Measurements from ENCODE around the gene MXRA7. TPM values are rescaled to one million over a fixed set of nuclear protein-coding genes. Genes with fewer than 3 reads are reported as not detected.

MXRA7 gene
- total and polyA plus RNA-seq, 2 donors (not counting 3 experiments of a cell fraction or from before 2014, with no cell fraction given) = 49.5 to 95.8 TPM

DNA sequence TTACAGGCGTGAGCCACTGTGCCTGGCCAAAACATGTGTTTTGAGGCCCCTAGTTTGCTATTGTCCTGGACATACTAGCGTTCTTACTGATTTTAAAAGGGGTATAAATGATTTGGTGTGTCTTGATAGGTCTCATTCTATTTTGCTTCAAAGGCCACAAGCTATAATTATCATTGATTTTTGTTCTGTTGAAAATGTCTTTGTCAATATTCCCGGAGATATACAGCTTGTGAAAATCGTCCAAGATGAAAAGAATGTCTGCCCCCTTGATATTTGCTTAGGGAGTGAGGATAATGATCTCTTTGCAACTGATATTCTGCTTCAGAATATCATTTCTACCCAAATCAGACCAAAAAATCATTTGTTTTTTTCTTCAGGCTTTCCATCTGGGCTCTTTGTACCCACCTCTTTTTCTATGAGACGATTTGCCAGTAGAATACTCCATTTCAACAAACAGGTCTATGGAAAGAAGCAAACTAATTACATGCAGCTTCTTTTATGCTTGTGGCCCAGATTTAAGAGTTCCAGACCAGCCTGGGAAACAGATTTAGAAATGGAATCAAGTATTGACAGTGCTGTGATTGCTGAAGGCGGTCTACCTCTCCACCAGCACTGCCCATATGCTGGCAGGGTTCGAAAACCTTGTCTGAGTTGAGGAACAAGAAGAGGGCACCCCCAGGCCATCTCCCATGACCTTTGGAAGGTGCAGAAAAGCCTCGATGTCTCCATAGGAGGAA is 53.1 kb downstream of the MXRA7 start:
- no peak overlapping the region for H3K4me3 ChIP-seq (replicated peaks in 1 of 3; ENCODE audit: insufficient read depth in 1 of 3, low read depth in 1 of 3, low read length in 3 of 3)
- ChIA-PET POLR2A (no interaction called here), CTCF (interaction anchor here (1.3 kb wide), 1 partner anchor 14 kb away, joined by 3 read pairs; no protein-coding TSS in a partner anchor)
- intact Hi-C loops (cut with micrococcal nuclease) (no loop called here), dilution Hi-C loops (cut with MboI; ENCODE audit: extremely low pct_ligation_motif_present, low sequenced_read_pairs) (no loop called here)
- no TSS peak for BruUV-seq (replicated peaks)
- H3K27ac ChIP-seq (ENCODE audit: insufficient read depth, low read depth, low read length) = no peak overlapping the region
- FAIRE-seq (no peak), DNase-seq (ENCODE audit: low read depth, low spot score) (no peak)
- TF ChIP-seq MYC (IDR thresholded peaks at IDR 0.05; ENCODE audit: low read depth, low read length) = no peak
- TF ChIP-seq, protein P1, sequence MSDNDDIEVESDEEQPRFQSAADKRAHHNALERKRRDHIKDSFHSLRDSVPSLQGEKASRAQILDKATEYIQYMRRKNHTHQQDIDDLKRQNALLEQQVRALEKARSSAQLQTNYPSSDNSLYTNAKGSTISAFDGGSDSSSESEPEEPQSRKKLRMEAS (IDR thresholded peaks at IDR 0.05; ENCODE audit: insufficient read depth, insufficient read length) = no peak
- no peaks in the 10 kb centered on the region for H4K20me1 ChIP-seq (replicated peaks; ENCODE audit: control insufficient read depth, extremely low read depth, insufficient read depth, low read length)
- no peaks in the 10 kb centered on the region for H3K79me2 ChIP-seq (ENCODE audit: control insufficient read depth, insufficient read depth, low read length)
- H3K9ac ChIP-seq (replicated peaks; ENCODE audit: extremely low read depth, insufficient read depth, low read length) = no peak overlapping the region
- no peak overlapping the region for H2AFZ ChIP-seq (ENCODE audit: low read depth, low read length)
- no peaks in the 10 kb centered on the region for H3K9me3 ChIP-seq (replicated peaks; ENCODE audit: control insufficient read depth, insufficient read depth, low read length)
- no peaks in the 10 kb centered on the region for H3K36me3 ChIP-seq (ENCODE audit: control insufficient read depth in 2 of 2, extremely low read depth in 1 of 2, insufficient read depth in 2 of 2, low read length in 2 of 2)
- no peaks in the 10 kb centered on the region for H3K27me3 ChIP-seq (ENCODE audit: control insufficient read depth in 2 of 2, insufficient read depth in 2 of 2, low read length in 2 of 2)
- no peaks in the 10 kb centered on the region for H3K9me1 ChIP-seq (replicated peaks; ENCODE audit: control insufficient read depth, extremely low read depth, insufficient read depth, low read length)
- no peak overlapping the region for H3K4me2 ChIP-seq (ENCODE audit: insufficient read depth, low read length)
- H3K4me1 ChIP-seq (ENCODE audit: control insufficient read depth, extremely low read depth, insufficient read depth, low read length) = no peaks in the 10 kb centered on the region

DNA sequence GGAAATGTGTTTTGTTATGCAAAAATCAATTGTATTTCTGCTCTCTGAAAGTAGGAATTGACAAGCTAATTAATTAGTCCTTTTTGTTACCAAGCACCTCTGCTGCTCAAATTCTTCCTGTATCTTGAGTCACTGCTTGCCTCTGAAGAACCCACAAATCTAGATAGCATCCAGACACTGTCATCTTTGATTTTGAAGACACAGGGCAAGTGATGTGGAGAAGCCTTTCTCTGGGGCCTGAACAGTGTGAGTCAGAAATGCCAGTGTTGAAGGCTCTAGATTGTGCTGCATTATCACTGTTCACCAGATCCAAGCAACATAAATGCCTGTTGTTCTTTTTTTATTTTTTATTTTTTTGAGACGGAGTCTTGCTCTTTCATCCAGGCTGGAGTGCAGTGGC is 56.4 kb downstream of the MXRA7 start:
- intact Hi-C loops (cut with micrococcal nuclease) (no loop called here), dilution Hi-C loops (cut with MboI; ENCODE audit: extremely low pct_ligation_motif_present, low sequenced_read_pairs) (no loop called here)
- ChIA-PET CTCF (interaction anchor here (2.6 kb wide), 1 partner anchor 30 kb away, joined by 10 read pairs; no protein-coding TSS in a partner anchor), POLR2A (interaction anchor here (0.7 kb wide), 1 partner anchor 227 kb away, joined by 3 read pairs; no protein-coding TSS in a partner anchor)
- Histone ChIP-seq H2AFZ (ENCODE audit: low read depth, low read length) (no peak overlapping the region), H3K27ac (ENCODE audit: insufficient read depth, low read depth, low read length) (no peak overlapping the region), H3K4me2 (ENCODE audit: insufficient read depth, low read length) (no peak overlapping the region), H3K9me3 (replicated peaks; ENCODE audit: control insufficient read depth, insufficient read depth, low read length) (no peaks in the 10 kb centered on the region), H3K36me3 (ENCODE audit: control insufficient read depth in 2 of 2, extremely low read depth in 1 of 2, insufficient read depth in 2 of 2, low read length in 2 of 2) (no peaks in the 10 kb centered on the region), H3K9me1 (replicated peaks; ENCODE audit: control insufficient read depth, extremely low read depth, insufficient read depth, low read length) (no peaks in the 10 kb centered on the region), H3K27me3 (ENCODE audit: control insufficient read depth in 2 of 2, insufficient read depth in 2 of 2, low read length in 2 of 2) (peaks cover 0 to 2% of the 10 kb centered on the region in 2 experiments), H3K4me3 (replicated peaks in 1 of 3; ENCODE audit: insufficient read depth in 1 of 3, low read depth in 1 of 3, low read length in 3 of 3) (no peak overlapping the region), H3K4me1 (ENCODE audit: control insufficient read depth, extremely low read depth, insufficient read depth, low read length) (no peaks in the 10 kb centered on the region), H3K9ac (replicated peaks; ENCODE audit: extremely low read depth, insufficient read depth, low read length) (no peak overlapping the region), H3K79me2 (ENCODE audit: control insufficient read depth, insufficient read depth, low read length) (no peaks in the 10 kb centered on the region), H4K20me1 (replicated peaks; ENCODE audit: control insufficient read depth, extremely low read depth, insufficient read depth, low read length) (no peaks in the 10 kb centered on the region)
- FAIRE-seq (no peak), DNase-seq (ENCODE audit: low read depth, low spot score) (no peak)
- no TSS peak for BruUV-seq (replicated peaks)
- TF ChIP-seq, protein P2, sequence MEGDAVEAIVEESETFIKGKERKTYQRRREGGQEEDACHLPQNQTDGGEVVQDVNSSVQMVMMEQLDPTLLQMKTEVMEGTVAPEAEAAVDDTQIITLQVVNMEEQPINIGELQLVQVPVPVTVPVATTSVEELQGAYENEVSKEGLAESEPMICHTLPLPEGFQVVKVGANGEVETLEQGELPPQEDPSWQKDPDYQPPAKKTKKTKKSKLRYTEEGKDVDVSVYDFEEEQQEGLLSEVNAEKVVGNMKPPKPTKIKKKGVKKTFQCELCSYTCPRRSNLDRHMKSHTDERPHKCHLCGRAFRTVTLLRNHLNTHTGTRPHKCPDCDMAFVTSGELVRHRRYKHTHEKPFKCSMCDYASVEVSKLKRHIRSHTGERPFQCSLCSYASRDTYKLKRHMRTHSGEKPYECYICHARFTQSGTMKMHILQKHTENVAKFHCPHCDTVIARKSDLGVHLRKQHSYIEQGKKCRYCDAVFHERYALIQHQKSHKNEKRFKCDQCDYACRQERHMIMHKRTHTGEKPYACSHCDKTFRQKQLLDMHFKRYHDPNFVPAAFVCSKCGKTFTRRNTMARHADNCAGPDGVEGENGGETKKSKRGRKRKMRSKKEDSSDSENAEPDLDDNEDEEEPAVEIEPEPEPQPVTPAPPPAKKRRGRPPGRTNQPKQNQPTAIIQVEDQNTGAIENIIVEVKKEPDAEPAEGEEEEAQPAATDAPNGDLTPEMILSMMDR (IDR thresholded peaks at IDR 0.05; ENCODE audit: extremely low read depth in 1 of 2, insufficient read depth in 1 of 2, low read depth in 1 of 2, low read length in 2 of 2) = no peak
- TF ChIP-seq EZH2 (IDR thresholded peaks at IDR 0.05; ENCODE audit: borderline replicate concordance, low read depth, low read length, severe bottlenecking) (no peak), POLR2A (IDR thresholded peaks at IDR 0.05; ENCODE audit: low read depth, low read length) (no peak), POLR2AphosphoS5 (IDR thresholded peaks at IDR 0.05; ENCODE audit: insufficient read depth, low read depth, low read length) (no peak), JUN (IDR thresholded peaks at IDR 0.05; ENCODE audit: borderline replicate concordance, insufficient read depth, insufficient read length, low read depth) (no peak)
- TF ChIP-seq, protein P1 (IDR thresholded peaks at IDR 0.05; ENCODE audit: insufficient read depth, insufficient read length) = no peak
